SK-N-SH treated with all-trans-retinoic acid at 6 μM for 48 hours (cell line): ENCODE results near the gene XRCC4.

Experiments used
- ATAC-seq: fragments of 200-7000 bp; cut with Tn5 transposase; 3 replicates; pipeline ENCODE4 v1.9.1; 2020; ENCODE audit warnings: mild to moderate bottlenecking, moderate library complexity
- ARNTL ChIP-seq: fragments of 450-650 bp; formaldehyde crosslinking; IDR thresholded peaks from 2 replicates; pipeline ENCODE4 v1.5.0; 2020; ENCODE audit warnings: low read depth, mild to moderate bottlenecking, moderate library complexity, borderline replicate concordance
- CSDC2 ChIP-seq: fragments of 250-450 bp; sonication (Bioruptor Pico); IDR thresholded peaks from 2 replicates; pipeline ENCODE4 v1.5.0; 2020; ENCODE audit warnings: mild to moderate bottlenecking, moderate library complexity
- GLIS3 ChIP-seq: fragments of 250-450 bp; sonication (Bioruptor Pico); IDR thresholded peaks from 2 replicates; pipeline ENCODE4 v1.5.0; 2020; ENCODE audit warnings: mild to moderate bottlenecking, moderate library complexity
- ISL1 ChIP-seq: fragments of 250-450 bp; sonication (Bioruptor Pico); IDR thresholded peaks from 2 replicates; pipeline ENCODE4 v2.1.2; 2022; ENCODE audit warnings: mild to moderate bottlenecking, moderate library complexity
- OSR1 ChIP-seq: fragments of 250-450 bp; sonication (Bioruptor Pico); IDR thresholded peaks from 2 replicates; pipeline ENCODE4 v1.8.0; 2022; ENCODE audit warnings: moderate library complexity, mild to moderate bottlenecking, inconsistent platforms
- PPARA ChIP-seq: fragments of 250-450 bp; sonication (Bioruptor Pico); IDR thresholded peaks from 2 replicates; pipeline ENCODE4 v1.5.0; 2020; ENCODE audit warnings: mild to moderate bottlenecking, borderline replicate concordance
- SNAI2 ChIP-seq: fragments of 250-450 bp; sonication (Bioruptor Pico); IDR thresholded peaks from 2 replicates; pipeline ENCODE4 v1.5.0; 2020; ENCODE audit warnings: mild to moderate bottlenecking, moderate library complexity
- TCF4 ChIP-seq: fragments of 250-450 bp; sonication (Bioruptor Pico); IDR thresholded peaks from 2 replicates; pipeline ENCODE4 v1.8.0; 2021; ENCODE audit warnings: mild to moderate bottlenecking, moderate library complexity, borderline replicate concordance
- TOX ChIP-seq: fragments of 250-450 bp; sonication (Bioruptor Pico); IDR thresholded peaks from 2 replicates; pipeline ENCODE4 v1.8.0; 2021; ENCODE audit warnings: mild to moderate bottlenecking, moderate library complexity, borderline replicate concordance
- ZFP3 ChIP-seq: fragments of 250-450 bp; sonication (Bioruptor Pico); IDR thresholded peaks from 2 replicates; pipeline ENCODE4 v1.5.0; 2020; ENCODE audit warnings: mild to moderate bottlenecking, moderate library complexity
- ZFP30 ChIP-seq: fragments of 450-650 bp; formaldehyde crosslinking; IDR thresholded peaks from 2 replicates; pipeline ENCODE4 v1.5.0; 2022; ENCODE audit warnings: mild to moderate bottlenecking, moderate library complexity
- ZNF565 ChIP-seq: fragments of 450-650 bp; formaldehyde crosslinking; conservative IDR thresholded peaks from 2 replicates; pipeline ENCODE4 v1.5.0; 2020; ENCODE audit warnings: low read depth, mild to moderate bottlenecking, moderate library complexity
- ZNF8 ChIP-seq: fragments of 450-650 bp; formaldehyde crosslinking; IDR thresholded peaks from 2 replicates; pipeline ENCODE4 v1.5.0; 2020; ENCODE audit warnings: mild to moderate bottlenecking, moderate library complexity
- TF ChIP-seq, protein P1 (sequence below): fragments of 250-450 bp; sonication (Bioruptor Pico); IDR thresholded peaks from 2 replicates; pipeline ENCODE4 v1.5.0; 2020; ENCODE audit warnings: mild to moderate bottlenecking, moderate library complexity
- TF ChIP-seq, protein P2 (sequence below): fragments of 250-450 bp; sonication (Bioruptor Pico); IDR thresholded peaks from 2 replicates; pipeline ENCODE4 v1.5.1; 2021; ENCODE audit warnings: mild to moderate bottlenecking, moderate library complexity
- TF ChIP-seq, protein P3 (sequence below): fragments of 250-450 bp; sonication (Bioruptor Pico); IDR thresholded peaks from 2 replicates; pipeline ENCODE4 v1.5.1; 2020; ENCODE audit warnings: low read depth, mild to moderate bottlenecking, moderate library complexity
- TF ChIP-seq, protein P4 (sequence below): fragments of 250-450 bp; sonication (Bioruptor Pico); IDR thresholded peaks from 2 replicates; pipeline ENCODE4 v1.8.0; 2021; ENCODE audit warnings: low read depth, mild to moderate bottlenecking, moderate library complexity, borderline replicate concordance
- TF ChIP-seq, protein P5 (sequence below): fragments of 250-450 bp; sonication (Bioruptor Pico); IDR thresholded peaks from 2 replicates; pipeline ENCODE4 v1.8.0; 2020; ENCODE audit warnings: mild to moderate bottlenecking, moderate library complexity, borderline replicate concordance

XRCC4 gene

DNA sequence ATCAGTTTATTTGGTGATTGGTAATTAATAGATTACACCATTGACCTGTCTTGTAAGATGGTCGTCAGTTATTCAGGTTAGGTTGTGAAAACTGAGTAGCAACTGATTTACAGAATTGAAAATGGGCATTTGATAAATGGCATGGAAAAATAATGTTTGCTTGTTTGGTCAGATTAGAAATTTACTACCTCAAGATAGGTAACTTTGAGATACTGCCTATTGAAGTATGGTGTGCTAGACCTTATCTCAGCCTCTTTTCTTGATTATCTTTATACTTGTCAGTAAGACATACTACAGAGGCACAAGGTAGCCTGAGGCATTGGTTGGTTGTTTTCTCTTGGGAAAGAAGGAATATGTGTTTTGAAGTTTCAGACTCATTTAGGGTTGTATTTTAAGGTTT, 174.5 kb downstream of the XRCC4 start:
- TF ChIP-seq, protein P1, sequence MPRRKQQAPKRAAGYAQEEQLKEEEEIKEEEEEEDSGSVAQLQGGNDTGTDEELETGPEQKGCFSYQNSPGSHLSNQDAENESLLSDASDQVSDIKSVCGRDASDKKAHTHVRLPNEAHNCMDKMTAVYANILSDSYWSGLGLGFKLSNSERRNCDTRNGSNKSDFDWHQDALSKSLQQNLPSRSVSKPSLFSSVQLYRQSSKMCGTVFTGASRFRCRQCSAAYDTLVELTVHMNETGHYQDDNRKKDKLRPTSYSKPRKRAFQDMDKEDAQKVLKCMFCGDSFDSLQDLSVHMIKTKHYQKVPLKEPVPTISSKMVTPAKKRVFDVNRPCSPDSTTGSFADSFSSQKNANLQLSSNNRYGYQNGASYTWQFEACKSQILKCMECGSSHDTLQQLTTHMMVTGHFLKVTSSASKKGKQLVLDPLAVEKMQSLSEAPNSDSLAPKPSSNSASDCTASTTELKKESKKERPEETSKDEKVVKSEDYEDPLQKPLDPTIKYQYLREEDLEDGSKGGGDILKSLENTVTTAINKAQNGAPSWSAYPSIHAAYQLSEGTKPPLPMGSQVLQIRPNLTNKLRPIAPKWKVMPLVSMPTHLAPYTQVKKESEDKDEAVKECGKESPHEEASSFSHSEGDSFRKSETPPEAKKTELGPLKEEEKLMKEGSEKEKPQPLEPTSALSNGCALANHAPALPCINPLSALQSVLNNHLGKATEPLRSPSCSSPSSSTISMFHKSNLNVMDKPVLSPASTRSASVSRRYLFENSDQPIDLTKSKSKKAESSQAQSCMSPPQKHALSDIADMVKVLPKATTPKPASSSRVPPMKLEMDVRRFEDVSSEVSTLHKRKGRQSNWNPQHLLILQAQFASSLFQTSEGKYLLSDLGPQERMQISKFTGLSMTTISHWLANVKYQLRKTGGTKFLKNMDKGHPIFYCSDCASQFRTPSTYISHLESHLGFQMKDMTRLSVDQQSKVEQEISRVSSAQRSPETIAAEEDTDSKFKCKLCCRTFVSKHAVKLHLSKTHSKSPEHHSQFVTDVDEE: no peak
- TF ChIP-seq TOX (CRISPR knock-in tag) (no peak), CSDC2 (CRISPR knock-in tag) (no peak), ISL1 (CRISPR knock-in tag) (no peak), SNAI2 (CRISPR knock-in tag) (no peak), ZFP30 (no peak), TCF4 (CRISPR knock-in tag) (no peak), OSR1 (CRISPR knock-in tag) (no peak), GLIS3 (CRISPR knock-in tag) (no peak), PPARA (CRISPR knock-in tag) (no peak), ZFP3 (CRISPR knock-in tag) (no peak), ZNF565 (no peak), ZNF8 (CRISPR knock-in tag) (no peak)
- TF ChIP-seq, protein P2, sequence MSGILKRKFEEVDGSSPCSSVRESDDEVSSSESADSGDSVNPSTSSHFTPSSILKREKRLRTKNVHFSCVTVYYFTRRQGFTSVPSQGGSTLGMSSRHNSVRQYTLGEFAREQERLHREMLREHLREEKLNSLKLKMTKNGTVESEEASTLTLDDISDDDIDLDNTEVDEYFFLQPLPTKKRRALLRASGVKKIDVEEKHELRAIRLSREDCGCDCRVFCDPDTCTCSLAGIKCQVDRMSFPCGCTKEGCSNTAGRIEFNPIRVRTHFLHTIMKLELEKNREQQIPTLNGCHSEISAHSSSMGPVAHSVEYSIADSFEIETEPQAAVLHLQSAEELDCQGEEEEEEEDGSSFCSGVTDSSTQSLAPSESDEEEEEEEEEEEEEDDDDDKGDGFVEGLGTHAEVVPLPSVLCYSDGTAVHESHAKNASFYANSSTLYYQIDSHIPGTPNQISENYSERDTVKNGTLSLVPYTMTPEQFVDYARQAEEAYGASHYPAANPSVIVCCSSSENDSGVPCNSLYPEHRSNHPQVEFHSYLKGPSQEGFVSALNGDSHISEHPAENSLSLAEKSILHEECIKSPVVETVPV (CRISPR knock-in tag): no peak
- TF ChIP-seq, protein P3, sequence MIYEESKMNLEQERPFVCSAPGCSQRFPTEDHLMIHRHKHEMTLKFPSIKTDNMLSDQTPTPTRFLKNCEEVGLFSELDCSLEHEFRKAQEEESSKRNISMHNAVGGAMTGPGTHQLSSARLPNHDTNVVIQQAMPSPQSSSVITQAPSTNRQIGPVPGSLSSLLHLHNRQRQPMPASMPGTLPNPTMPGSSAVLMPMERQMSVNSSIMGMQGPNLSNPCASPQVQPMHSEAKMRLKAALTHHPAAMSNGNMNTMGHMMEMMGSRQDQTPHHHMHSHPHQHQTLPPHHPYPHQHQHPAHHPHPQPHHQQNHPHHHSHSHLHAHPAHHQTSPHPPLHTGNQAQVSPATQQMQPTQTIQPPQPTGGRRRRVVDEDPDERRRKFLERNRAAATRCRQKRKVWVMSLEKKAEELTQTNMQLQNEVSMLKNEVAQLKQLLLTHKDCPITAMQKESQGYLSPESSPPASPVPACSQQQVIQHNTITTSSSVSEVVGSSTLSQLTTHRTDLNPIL (CRISPR knock-in tag): no peak
- TF ChIP-seq, protein P4, sequence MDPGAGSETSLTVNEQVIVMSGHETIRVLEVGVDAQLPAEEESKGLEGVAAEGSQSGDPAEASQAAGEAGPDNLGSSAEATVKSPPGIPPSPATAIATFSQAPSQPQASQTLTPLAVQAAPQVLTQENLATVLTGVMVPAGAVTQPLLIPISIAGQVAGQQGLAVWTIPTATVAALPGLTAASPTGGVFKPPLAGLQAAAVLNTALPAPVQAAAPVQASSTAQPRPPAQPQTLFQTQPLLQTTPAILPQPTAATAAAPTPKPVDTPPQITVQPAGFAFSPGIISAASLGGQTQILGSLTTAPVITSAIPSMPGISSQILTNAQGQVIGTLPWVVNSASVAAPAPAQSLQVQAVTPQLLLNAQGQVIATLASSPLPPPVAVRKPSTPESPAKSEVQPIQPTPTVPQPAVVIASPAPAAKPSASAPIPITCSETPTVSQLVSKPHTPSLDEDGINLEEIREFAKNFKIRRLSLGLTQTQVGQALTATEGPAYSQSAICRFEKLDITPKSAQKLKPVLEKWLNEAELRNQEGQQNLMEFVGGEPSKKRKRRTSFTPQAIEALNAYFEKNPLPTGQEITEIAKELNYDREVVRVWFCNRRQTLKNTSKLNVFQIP: no peak
- TF ChIP-seq, protein P5, sequence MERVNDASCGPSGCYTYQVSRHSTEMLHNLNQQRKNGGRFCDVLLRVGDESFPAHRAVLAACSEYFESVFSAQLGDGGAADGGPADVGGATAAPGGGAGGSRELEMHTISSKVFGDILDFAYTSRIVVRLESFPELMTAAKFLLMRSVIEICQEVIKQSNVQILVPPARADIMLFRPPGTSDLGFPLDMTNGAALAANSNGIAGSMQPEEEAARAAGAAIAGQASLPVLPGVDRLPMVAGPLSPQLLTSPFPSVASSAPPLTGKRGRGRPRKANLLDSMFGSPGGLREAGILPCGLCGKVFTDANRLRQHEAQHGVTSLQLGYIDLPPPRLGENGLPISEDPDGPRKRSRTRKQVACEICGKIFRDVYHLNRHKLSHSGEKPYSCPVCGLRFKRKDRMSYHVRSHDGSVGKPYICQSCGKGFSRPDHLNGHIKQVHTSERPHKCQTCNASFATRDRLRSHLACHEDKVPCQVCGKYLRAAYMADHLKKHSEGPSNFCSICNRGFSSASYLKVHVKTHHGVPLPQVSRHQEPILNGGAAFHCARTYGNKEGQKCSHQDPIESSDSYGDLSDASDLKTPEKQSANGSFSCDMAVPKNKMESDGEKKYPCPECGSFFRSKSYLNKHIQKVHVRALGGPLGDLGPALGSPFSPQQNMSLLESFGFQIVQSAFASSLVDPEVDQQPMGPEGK (CRISPR knock-in tag): no peak
- no peak for ATAC-seq

DNA sequence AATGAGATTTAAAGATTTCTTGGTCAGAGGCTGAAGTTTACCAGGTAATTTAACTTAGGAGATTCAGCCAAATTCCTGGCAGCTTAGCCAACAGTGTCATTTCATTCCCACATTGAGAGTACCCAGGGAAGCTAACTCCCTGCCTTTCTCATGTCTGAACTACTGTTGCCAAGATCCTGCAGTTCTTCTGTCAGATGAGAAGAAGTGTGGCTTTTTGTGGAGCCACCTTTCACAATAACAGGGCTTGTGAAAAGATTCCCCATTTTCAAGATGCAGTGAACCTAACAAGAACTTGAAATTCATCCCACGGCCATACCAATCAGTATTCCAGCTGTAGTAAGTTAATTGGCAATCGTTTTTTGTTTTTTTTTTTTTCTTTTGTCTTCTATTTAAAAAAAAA, 176.4 kb downstream of the XRCC4 start:
- TF ChIP-seq ISL1 (CRISPR knock-in tag) (peak; percentile 72), ARNTL (CRISPR knock-in tag) (no peak)
- peak; percentile 40; the same call in 1 of the 3 replicates for ATAC-seq

DNA sequence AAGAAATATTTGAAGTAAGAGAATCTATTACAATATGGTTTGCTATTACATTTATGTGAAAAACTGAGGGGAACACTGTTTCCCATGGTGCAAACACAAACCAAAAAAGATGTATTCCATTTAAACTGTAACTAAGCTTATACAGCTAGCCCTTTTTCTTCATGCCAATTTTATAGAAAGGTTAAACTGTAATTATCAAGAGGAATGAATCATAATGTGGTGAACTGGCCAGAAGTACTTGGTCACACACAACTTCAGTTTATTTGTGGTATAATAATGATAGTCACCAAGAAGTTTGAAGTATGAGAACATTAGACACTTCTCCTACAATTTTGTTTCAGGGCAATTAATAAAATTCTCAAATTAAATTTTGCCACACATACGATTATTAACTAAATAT, 177.9 kb downstream of the XRCC4 start:
- TF ChIP-seq ZNF565: no peak
- TF ChIP-seq, protein P1: no peak
- TF ChIP-seq TOX (CRISPR knock-in tag): no peak
- TF ChIP-seq, protein P3 (CRISPR knock-in tag): no peak
- no peak for TF ChIP-seq ZNF8 (CRISPR knock-in tag)
- TF ChIP-seq TCF4 (CRISPR knock-in tag): no peak
- no peak for TF ChIP-seq PPARA (CRISPR knock-in tag)

More for the DNA sequence above, 177.9 kb downstream of the XRCC4 start:
- ATAC-seq: no peak
